Stimulated activated naive B cell treated with anti-CD40 and anti-IgM and Interleukin-4, amounts not matched to agents 10 μg/mL and 1 μg/mL and 100 μg/mL, for 72 hours (primary cell): ENCODE results near the gene TMEM140.
"Not testable (repeated sequence)": the region's sequence is repeated elsewhere in the genome, so short reads cannot be mapped to it uniquely, and the experiment has no call there.

ENCODE experiments used
- ATAC-seq, 2 donors: fragments of 150-1000 bp; cut with Tn5 transposase; replicated peaks; 2 replicates each; pipeline ENCODE4 v1.10.0; 2021; ENCODE audit warnings: moderate library complexity in 1 of 2
- DNase-seq: peaks from one replicate; pipeline ENCODE4 v3.0.0; 2021
- H3K27ac Mint-ChIP-seq: one replicate; pipeline ENCODE4 v1.8.0; 2022; ENCODE audit warnings: mild to moderate bottlenecking, mixed read lengths
- H3K27me3 Mint-ChIP-seq, 2 donors: one replicate each; pipeline ENCODE4 v1.8.0; 2022; ENCODE audit warnings: mixed read lengths in 2 of 2
- H3K36me3 Mint-ChIP-seq, 2 donors: one replicate each; pipeline ENCODE4 v1.8.0; 2022; ENCODE audit warnings: mixed read lengths in 2 of 2, mild to moderate bottlenecking in 1 of 2
- H3K4me1 Mint-ChIP-seq, 2 donors: one replicate each; pipeline ENCODE4 v1.8.0; 2022; ENCODE audit warnings: mixed read lengths in 2 of 2, mild to moderate bottlenecking in 1 of 2
- H3K4me3 Mint-ChIP-seq, 2 donors: one replicate each; pipeline ENCODE4 v1.8.0; 2022; ENCODE audit warnings: mild to moderate bottlenecking in 2 of 2, mixed read lengths in 2 of 2, moderate library complexity in 1 of 2
- H3K9me3 Mint-ChIP-seq, 2 donors: one replicate each; pipeline ENCODE4 v1.8.0; 2022; ENCODE audit warnings: mixed read lengths in 2 of 2, mild to moderate bottlenecking in 1 of 2

TMEM140 gene

DNA sequence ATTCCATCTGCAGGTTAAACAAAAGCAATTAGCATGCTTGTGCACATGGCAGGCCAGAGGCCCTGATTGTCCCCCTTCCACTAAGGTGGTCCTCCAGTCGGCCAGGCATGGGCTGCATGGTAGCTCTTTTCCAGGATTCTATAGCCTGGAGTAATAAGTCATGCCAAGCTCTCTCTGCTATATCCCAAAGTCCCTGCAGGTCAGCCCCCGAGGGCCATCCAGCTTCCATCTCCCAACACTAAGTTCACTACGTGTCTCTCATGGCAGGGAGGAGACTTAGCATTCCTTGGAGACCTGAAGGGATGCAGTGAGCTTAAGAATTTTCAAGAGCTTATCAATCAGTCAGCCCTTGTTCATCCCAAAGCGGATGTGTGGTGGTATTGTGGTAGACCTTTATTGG is 26.0 kb downstream of the TMEM140 start:
- H3K27me3 Mint-ChIP-seq, H3K9me3 Mint-ChIP-seq, DNase-seq, ATAC-seq: not testable (repeated sequence)
- peaks cover 34 to 45% of the 10 kb centered on the region in 2 donors for H3K4me1 Mint-ChIP-seq
- peak overlapping the region; percentile 54 for H3K27ac Mint-ChIP-seq
- H3K4me3 Mint-ChIP-seq = peak overlapping the region; percentile 37 to 39
- peaks cover 60 to 72% of the 10 kb centered on the region in 2 donors for H3K36me3 Mint-ChIP-seq

DNA sequence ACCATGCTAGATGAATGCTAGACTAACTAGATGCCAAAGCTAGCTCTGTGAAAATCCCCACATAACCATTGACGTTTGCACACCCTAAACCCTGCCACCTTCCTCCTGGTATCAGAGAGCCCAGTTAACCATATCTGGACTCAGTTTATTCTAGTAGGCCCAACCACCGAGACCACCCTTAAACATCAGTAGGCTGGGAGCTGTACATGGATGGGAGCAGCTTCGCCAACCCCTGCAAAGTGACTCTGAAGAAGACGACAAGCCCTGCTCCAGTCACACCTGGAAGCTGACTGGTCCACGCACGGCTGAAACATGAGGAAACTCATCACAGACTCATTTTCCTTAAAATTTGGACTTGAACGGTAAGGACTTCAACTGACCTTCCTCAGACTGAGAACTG is 27.1 kb downstream of the TMEM140 start:
- Mint-ChIP-seq H3K4me1 (peaks cover 27 to 35% of the 10 kb centered on the region in 2 donors), H3K36me3 (peaks cover 59 to 71% of the 10 kb centered on the region in 2 donors), H3K9me3 (peaks cover 4 to 5% of the 10 kb centered on the region in 2 donors), H3K27ac (peak overlapping the region; percentile 15), H3K27me3 (no peaks in the 10 kb centered on the region), H3K4me3 (no peak overlapping the region)
- ATAC-seq = no peak
- no peak for DNase-seq

DNA sequence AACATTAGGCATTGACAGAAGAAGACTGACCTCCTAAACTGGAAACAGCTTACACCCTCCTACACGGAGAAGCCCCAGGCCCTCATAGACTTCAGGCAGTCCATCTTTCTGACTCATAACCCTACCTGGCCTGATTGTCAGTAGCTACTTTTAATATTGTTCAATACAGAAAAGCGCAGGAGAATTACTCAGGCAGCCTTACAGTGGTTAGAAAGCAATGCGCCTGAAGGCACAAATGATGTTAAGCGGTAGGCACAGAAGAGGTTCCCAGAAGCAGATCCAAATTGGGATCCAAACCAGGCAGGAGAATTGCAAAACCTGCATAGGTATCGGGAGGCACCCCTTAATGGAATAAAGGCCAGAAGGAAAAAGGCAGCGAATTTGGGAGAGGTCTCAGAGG is 28.1 kb downstream of the TMEM140 start:
- Mint-ChIP-seq H3K27ac (no peak overlapping the region), H3K9me3 (peaks cover 6 to 8% of the 10 kb centered on the region in 2 donors), H3K4me1 (peaks cover 27 to 31% of the 10 kb centered on the region in 2 donors), H3K36me3 (peaks cover 67 to 81% of the 10 kb centered on the region in 2 donors), H3K4me3 (no peak overlapping the region), H3K27me3 (no peaks in the 10 kb centered on the region)
- DNase-seq (no peak), ATAC-seq (no peak)

DNA sequence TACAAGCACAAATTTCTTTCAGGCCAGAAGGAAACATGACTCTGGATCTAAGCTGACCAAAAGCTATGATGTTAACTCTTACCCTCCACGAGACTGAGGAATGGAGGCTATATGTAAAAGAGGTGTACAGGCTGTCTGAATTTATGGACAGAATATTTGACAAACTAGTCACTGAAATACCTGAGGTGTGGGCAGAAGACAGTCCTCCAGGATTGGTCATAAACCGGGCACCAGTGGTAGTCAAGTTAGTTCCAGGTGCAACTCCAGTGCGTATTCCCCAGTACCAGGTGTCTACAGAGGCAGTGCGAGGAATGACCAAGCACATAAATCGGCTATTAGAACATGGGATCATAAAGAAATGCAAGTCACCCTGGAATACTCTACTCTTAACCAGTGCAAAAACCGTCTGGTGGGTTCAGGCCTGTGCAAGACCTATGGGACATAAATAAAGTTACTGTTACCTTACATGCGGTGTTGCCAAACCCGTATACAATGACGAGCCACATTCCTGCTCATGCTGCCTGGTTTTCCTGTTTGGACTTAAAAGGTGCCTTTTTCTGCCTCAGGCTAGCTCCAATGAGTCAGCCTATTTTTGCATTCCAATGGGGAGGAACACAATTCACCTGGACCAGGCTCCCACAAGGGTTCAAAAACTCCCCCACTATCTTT is 29.3 kb downstream of the TMEM140 start:
- peaks cover 19 to 22% of the 10 kb centered on the region in 2 donors for H3K4me1 Mint-ChIP-seq
- no peaks in the 10 kb centered on the region for H3K27me3 Mint-ChIP-seq
- peaks cover 5 to 12% of the 10 kb centered on the region in 2 donors for H3K9me3 Mint-ChIP-seq
- DNase-seq (no peak), ATAC-seq (no peak)
- peaks cover 72 to 84% of the 10 kb centered on the region in 2 donors for H3K36me3 Mint-ChIP-seq
- peak overlapping the region; percentile 4 for H3K27ac Mint-ChIP-seq
- H3K4me3 Mint-ChIP-seq = no peak overlapping the region

DNA sequence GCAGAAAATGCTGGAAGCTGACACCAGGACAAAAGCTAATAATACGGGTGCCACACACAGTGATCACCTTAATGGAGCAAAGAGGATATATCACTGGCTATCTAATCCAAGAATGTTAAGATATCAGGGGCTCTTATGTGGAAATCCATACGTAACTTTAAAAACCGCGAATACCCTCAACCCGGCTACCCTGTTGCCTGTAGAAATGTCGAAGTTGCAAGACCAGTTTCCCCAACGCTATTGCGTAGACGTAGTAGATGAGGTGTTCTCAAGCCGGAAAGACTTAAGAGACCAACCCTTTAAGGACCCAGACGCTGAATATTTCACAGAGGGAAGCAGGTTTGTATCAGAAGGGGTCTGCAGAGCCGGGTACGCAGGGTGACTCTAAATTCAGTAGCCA is 30.5 kb downstream of the TMEM140 start:
- peaks cover 9 to 14% of the 10 kb centered on the region in 2 donors for H3K9me3 Mint-ChIP-seq
- no peak for DNase-seq
- H3K4me1 Mint-ChIP-seq = peaks cover 12 to 23% of the 10 kb centered on the region in 2 donors
- ATAC-seq = no peak
- H3K27me3 Mint-ChIP-seq = no peaks in the 10 kb centered on the region
- H3K36me3 Mint-ChIP-seq = peaks cover 77 to 88% of the 10 kb centered on the region in 2 donors
- no peak overlapping the region for H3K4me3 Mint-ChIP-seq
- no peak overlapping the region for H3K27ac Mint-ChIP-seq

DNA sequence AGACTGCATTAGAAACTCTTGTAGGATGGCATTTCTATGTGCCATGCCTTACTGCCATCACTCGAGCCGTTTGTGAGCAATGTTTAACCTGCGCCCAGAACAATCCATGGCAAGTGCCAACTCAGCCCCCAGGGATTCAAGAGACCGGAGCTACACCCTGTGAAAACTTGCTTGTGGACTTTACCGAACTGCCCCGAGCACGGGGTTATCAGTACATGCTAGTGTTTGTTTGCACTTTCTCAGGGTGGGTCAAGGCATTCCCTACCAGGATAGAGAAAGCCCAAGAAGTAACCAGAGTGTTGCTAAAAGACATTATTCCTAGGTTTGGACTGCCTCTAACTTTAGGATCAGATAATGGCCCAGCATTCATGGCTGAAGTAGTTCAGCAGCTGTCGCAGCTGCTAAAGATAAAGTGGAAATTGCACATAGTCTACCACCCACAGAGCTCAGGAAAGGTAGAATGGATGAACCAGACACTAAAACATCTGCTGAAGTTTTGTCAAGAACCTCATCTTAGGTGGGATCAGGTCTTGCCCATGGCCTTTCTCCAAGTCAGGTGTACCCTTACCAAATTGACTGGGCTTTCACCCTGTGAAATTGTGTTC is 31.6 kb downstream of the TMEM140 start:
- DNase-seq (no peak), ATAC-seq (no peak)
- Mint-ChIP-seq H3K4me3 (no peak overlapping the region), H3K4me1 (peaks cover 10 to 28% of the 10 kb centered on the region in 2 donors), H3K36me3 (peaks cover 83 to 92% of the 10 kb centered on the region in 2 donors), H3K27me3 (no peaks in the 10 kb centered on the region), H3K27ac (no peak overlapping the region), H3K9me3 (peaks cover 13 to 19% of the 10 kb centered on the region in 2 donors)

DNA sequence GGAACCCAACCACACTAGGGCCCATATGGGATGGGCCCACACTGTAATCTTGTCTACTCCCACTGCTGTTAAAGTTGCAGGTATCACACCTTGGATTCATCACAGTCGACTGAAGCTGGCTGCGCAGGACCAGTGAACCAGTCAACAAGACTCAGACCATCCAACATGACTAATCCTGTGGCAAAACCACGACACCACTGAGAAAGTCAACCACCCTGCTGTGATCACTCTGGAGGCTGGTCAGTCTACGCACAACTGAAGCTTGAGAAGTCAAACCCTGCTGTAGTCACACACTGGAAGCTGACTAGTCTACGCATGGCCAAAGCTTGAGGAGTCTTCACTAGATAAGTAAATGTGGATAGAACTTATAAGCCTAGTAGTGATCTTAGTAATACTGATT is 32.2 kb downstream of the TMEM140 start:
- ATAC-seq (peak; percentile 85), DNase-seq (peak; percentile 44)
- Mint-ChIP-seq H3K27me3 (no peaks in the 10 kb centered on the region), H3K9me3 (peaks cover 13 to 19% of the 10 kb centered on the region in 2 donors), H3K4me1 (peaks cover 17 to 26% of the 10 kb centered on the region in 2 donors), H3K36me3 (peaks cover 83 to 93% of the 10 kb centered on the region in 2 donors), H3K4me3 (no peak overlapping the region), H3K27ac (peak overlapping the region; percentile 82)

DNA sequence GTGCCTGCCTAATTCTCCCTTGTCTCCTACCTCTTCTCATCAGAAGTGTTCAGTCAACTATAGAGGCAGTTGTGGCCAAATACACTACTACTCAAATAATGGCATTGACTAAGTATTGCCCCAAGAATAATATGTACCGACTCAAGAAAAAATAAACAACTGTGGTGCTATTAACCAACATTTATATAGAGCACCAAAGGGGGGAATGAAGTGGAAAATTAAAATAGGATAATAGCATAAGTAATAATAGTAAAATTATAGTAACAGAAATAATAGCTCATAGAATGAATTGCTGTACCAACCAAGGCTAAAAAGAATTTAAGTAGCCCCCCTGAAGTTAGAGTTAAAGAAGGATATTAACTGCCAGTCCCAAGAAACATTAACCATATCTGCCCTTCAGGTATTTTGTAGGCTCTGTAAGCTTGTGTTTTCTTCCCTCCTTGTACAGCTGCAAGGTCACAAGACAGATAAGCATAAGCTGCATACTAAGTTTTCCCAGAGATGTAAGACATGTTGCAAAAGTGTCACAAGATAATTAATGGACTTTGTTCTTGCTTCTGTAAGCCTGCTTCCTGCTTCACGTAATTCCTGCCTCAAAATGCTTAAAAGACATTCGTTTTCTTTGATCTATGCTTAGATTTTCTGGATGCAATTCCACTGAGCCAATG is 33.5 kb downstream of the TMEM140 start:
- Mint-ChIP-seq H3K4me3 (no peak overlapping the region), H3K27ac (peak overlapping the region; percentile 91), H3K9me3 (peaks cover 13 to 19% of the 10 kb centered on the region in 2 donors), H3K4me1 (peaks cover 27 to 28% of the 10 kb centered on the region in 2 donors), H3K27me3 (no peaks in the 10 kb centered on the region), H3K36me3 (peaks cover 85 to 95% of the 10 kb centered on the region in 2 donors)
- no peak for DNase-seq
- no peak for ATAC-seq

DNA sequence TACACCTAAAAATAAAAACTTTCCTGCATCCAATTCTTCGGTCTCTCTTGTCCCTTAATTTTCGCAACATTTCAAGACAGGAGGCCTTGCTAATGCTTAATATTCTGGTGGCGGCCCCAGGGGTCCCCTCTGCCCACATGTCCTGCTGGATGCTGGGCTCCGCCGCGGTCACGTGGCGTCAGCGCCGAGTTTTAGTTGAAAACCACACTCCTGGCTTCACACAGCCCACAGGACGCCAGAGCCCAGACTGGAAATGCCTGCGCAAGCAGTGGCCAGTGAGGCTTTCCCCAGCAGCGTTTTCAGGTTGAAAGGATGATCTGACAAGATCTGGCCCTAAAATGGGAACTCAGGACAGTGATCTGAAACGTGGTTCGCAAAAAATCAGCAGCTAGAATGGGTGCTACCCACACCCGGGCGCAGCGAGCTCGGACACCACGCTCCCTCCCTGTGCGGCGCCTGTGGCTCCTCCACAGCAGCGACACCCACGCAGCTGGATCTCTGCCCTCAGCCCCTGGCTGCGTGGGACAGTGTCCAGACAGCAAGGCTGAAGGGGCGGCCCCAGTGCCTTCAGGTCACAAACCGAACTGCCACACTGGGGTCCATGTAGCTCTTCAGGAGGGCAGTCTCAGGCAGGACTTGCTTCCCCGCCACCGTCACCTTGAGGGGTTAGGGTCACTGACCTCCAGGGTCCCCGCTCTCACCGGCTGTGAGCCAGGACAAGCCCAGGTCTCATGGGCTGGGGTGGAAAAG is 34.2 kb downstream of the TMEM140 start:
- peaks cover 13 to 21% of the 10 kb centered on the region in 2 donors for H3K9me3 Mint-ChIP-seq

DNA sequence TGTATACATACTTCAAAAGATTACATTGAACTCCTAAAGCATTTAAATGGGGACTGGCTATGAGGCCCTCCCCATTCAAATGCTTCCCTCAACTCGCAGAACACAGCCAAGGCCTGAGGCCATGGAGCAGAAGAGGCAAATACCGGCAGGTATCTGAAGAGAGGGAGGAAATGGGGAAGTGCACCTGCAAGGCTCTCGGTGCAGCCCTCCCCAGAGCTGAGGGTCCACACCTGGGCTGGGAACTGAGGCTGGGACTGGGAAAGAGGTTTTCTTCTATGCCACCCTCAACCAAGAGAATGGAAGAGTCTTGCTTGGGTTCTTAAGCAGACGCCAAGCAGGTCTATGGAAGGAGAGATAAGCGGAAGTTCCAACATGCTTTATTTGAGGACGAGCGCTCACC is 35.6 kb downstream of the TMEM140 start:
- Mint-ChIP-seq H3K4me1 (peaks cover 41 to 43% of the 10 kb centered on the region in 2 donors), H3K27me3 (no peaks in the 10 kb centered on the region), H3K4me3 (no peak overlapping the region), H3K27ac (peak overlapping the region; percentile 78), H3K36me3 (peaks cover 88 to 99% of the 10 kb centered on the region in 2 donors), H3K9me3 (peaks cover 13 to 21% of the 10 kb centered on the region in 2 donors)
- DNase-seq = no peak
- ATAC-seq = no peak

More for the DNA sequence above, 34.2 kb downstream of the TMEM140 start:
- Mint-ChIP-seq H3K36me3 (peaks cover 85 to 95% of the 10 kb centered on the region in 2 donors), H3K4me3 (no peak overlapping the region), H3K27ac (peak overlapping the region; percentile 91), H3K27me3 (no peaks in the 10 kb centered on the region), H3K4me1 (peaks cover 31 to 32% of the 10 kb centered on the region in 2 donors)
- DNase-seq = no peak
- ATAC-seq = no peak

DNA sequence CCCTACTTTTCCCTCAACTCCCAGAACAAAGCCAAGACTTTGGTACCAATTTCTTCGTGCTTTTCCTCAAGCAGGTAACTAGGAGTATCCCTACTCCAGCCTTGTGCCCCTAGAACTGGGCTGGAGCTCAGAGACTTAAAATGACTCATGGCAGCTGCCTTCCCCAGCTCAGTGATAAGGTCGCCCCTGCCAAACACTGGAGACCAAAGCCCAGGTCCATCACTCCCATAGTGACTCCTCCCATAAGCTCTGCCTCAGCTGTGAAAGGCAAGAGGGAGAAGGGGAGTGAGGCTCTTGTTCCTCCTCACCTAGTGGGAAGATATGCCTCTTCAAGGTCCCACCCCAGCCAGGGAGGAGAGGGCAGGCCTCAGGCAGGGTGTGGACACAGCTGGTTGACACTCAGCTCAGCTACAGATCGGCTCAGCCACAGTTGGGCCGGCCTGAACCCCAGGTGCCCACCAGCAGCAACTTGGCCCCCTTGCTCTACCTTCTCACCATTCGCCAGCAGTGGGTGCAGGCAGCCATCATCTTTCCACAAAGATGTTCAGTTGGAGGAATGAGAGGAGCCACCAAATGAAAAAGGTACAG is 36.5 kb downstream of the TMEM140 start:
- ATAC-seq (no peak), DNase-seq (no peak)
- Mint-ChIP-seq H3K27ac (peak overlapping the region; percentile 79), H3K4me3 (peak overlapping the region in 1 of 2 donors; percentile 10), H3K9me3 (peaks cover 13 to 21% of the 10 kb centered on the region in 2 donors), H3K27me3 (no peaks in the 10 kb centered on the region), H3K36me3 (peaks cover 91 to 99% of the 10 kb centered on the region in 2 donors), H3K4me1 (peaks cover 49 to 52% of the 10 kb centered on the region in 2 donors)

DNA sequence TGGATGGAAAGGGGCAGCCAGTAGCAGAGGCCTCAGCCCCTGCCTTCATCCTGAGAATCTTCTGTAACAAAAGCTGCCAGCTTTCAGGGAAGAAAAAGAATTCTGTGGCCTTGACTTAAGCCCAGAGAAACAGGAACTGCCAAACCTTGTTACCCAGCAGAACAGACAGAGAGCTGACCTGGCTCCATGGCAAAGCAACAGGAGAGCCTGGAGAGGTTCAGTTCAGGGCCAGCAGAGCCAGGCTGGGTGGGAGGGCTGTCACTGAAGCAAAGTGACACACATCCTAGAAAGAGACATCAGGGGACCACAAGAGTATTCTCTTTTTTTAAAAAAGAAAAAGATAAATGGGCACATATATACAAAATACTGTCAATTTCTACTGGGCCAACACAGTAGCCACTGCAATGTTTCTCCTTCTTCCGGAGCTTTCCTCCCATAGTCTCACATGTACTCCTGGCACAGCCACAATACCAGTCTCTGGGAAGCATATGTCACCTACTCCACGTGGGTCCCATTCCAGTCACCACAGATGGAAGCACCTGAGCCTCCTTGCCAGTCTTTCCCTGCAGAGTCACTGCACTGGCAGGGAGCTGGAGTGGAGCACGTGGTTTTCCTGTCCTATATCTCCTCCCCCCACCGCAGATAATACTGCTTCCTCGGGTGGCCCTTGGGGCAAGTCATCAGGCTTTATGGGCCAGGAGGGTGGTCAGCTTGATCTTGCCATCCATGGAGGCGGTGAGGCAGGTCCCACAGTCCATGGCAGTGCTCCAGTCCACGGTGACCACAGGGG is 37.8 kb downstream of the TMEM140 start:
- DNase-seq (no peak), ATAC-seq (no peak)
- Mint-ChIP-seq H3K27ac (peak overlapping the region; percentile 99), H3K4me3 (peak overlapping the region in 1 of 2 donors; percentile 43), H3K27me3 (no peaks in the 10 kb centered on the region), H3K36me3 (peaks cover 93 to 100% of the 10 kb centered on the region in 2 donors), H3K4me1 (peaks cover 58 to 65% of the 10 kb centered on the region in 2 donors), H3K9me3 (peaks cover 10 to 19% of the 10 kb centered on the region in 2 donors)

DNA sequence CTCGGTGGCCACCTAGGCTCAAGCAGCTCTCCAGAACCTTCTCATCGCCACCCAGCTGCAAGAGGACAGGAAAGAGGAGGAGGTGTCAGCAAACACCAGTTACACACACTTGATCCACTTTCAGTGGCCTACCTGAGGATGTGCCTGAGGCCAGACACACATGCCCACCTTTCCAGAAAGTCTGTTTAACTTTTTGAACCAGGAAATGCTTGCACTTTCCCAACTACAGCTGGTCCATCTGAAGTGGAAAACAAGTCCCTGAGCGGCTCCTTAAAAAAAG is 38.3 kb downstream of the TMEM140 start:
- Mint-ChIP-seq H3K4me3 (peak overlapping the region in 1 of 2 donors; percentile 85), H3K9me3 (peaks cover 10 to 17% of the 10 kb centered on the region in 2 donors), H3K4me1 (peaks cover 61 to 70% of the 10 kb centered on the region in 2 donors), H3K27ac (peak overlapping the region; percentile 99), H3K36me3 (peaks cover 90 to 99% of the 10 kb centered on the region in 2 donors), H3K27me3 (no peaks in the 10 kb centered on the region)
- no peak for ATAC-seq
- no peak for DNase-seq
